ENCODE results near the gene BICRAL. TPM values are rescaled to one million over a fixed set of nuclear protein-coding genes. Genes with fewer than 3 reads are reported as not detected.

BICRAL gene
- total and polyA plus RNA-seq, 8 donors: 2.8 to 23.2 (median 7.0) TPM

DNA sequence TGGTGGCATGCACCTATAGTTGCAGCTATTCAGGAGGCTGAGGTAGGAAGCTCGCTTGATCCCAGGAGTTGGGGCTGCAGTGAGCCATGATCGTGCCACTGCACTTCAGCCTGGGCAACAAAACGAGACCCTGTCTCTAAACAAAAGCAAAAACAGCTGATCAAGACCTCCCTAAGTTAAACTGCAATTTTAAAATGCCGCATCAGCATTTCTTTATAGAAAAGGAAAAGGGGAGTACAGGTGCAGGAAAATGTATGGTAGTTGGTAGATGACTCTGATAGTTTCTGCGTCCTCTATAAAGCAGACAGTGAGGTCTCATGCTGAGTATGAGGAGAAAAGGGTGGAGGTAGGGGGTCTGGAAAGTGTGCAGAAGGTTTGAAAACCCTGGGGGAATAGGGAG, 27.1 kb upstream of the BICRAL start:
- Histone ChIP-seq H3K36me3 (peaks cover 0 to 9% (median 7%) of the 10 kb centered on the region in 4 donors), H3K27me3 (no peaks in the 10 kb centered on the region), H3K4me1 (peaks cover 0 to 4% (median 0%) of the 10 kb centered on the region in 4 donors), H3K9me3 (no peaks in the 10 kb centered on the region), H3K27ac (no peak overlapping the region), H3K4me3 (no peak overlapping the region)
- intact Hi-C loops (cut with DNase I; ENCODE audit: low total_unique reads): no loop called here
- DNase-seq: no peak
- 93 to 96% (median 95%) methylated on average over 5 of the region's 5 CpGs for WGBS, 5 donors
- TF ChIP-seq, protein P1, sequence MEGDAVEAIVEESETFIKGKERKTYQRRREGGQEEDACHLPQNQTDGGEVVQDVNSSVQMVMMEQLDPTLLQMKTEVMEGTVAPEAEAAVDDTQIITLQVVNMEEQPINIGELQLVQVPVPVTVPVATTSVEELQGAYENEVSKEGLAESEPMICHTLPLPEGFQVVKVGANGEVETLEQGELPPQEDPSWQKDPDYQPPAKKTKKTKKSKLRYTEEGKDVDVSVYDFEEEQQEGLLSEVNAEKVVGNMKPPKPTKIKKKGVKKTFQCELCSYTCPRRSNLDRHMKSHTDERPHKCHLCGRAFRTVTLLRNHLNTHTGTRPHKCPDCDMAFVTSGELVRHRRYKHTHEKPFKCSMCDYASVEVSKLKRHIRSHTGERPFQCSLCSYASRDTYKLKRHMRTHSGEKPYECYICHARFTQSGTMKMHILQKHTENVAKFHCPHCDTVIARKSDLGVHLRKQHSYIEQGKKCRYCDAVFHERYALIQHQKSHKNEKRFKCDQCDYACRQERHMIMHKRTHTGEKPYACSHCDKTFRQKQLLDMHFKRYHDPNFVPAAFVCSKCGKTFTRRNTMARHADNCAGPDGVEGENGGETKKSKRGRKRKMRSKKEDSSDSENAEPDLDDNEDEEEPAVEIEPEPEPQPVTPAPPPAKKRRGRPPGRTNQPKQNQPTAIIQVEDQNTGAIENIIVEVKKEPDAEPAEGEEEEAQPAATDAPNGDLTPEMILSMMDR (IDR thresholded peaks at IDR 0.05): no peak
- TF ChIP-seq POLR2A (IDR thresholded peaks at IDR 0.05) (no peak), POLR2AphosphoS5 (IDR thresholded peaks at IDR 0.05) (no peak), EP300 (IDR thresholded peaks at IDR 0.05) (no peak)

DNA sequence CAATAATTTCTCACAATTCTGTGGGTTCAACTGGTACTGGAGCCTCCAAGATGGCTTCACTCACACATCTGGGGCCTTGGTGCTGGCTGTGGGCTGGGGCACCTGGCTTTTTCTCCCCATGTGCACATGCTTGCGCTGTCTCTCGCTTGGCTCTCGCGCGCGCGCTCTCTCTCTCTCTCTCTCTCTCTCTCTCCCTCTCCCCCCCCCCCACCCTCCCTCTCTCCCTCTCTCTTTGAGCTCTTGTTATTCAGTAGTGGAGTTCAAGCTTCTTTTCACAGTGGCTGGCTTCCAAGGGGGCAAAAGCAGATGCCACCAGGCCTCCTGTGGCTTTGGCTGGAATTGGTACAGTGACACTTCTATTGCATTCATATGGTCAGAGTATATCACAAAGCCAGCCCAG, 25.1 kb upstream of the BICRAL start:
- peaks cover 0 to 4% (median 0%) of the 10 kb centered on the region in 4 donors for H3K4me1 ChIP-seq
- H3K27ac ChIP-seq: no peak overlapping the region
- no peak overlapping the region for H3K4me3 ChIP-seq
- no peak for DNase-seq
- no peaks in the 10 kb centered on the region for H3K9me3 ChIP-seq
- H3K36me3 ChIP-seq: peaks cover 0 to 19% (median 15%) of the 10 kb centered on the region in 4 donors
- no peaks in the 10 kb centered on the region for H3K27me3 ChIP-seq
- TF ChIP-seq EP300 (IDR thresholded peaks at IDR 0.05) (no peak), POLR2A (IDR thresholded peaks at IDR 0.05) (no peak), POLR2AphosphoS5 (IDR thresholded peaks at IDR 0.05) (no peak)
- TF ChIP-seq, protein P1 (IDR thresholded peaks at IDR 0.05): no peak
- WGBS, 5 donors: 90 to 100% (median 92%) methylated on average over 7 of the region's 7 CpGs
- intact Hi-C loops (cut with DNase I; ENCODE audit: low total_unique reads): no loop called here

DNA sequence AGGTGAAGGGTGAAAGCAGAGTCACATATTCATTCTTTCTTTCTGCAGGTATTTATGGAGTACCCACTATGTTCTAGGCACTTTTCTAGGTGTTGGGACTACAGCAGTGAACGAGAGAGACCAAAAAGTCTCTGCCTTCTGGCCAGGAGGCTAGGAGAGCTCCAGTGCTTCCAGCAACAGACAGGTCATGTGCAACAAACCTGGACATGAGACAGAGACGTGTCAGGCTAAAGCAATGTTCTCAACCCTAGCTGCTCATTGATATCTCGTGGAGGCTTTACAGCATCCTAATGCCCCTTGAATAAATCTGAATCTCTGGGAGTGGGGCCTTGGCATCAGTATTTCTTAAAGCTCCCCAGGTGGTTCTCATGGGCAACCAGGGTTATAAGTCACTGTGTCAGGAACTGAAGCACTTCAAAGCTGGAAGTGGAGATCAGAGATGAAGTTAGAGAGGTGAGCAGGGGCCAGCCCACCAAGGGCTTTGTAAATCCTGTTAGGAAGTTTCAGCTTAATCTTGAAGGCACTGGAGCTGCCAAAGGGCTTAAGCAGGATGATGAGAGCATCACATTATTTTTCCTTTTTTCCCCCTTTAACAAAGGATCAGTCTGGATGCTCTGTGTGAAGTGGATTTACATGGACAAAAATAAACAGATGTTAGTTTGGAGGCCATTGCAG, 23.0 kb upstream of the BICRAL start:
- Histone ChIP-seq H3K36me3 (peaks cover 0 to 19% (median 15%) of the 10 kb centered on the region in 4 donors), H3K9me3 (no peaks in the 10 kb centered on the region), H3K27ac (no peak overlapping the region), H3K27me3 (no peaks in the 10 kb centered on the region), H3K4me3 (no peak overlapping the region), H3K4me1 (no peaks in the 10 kb centered on the region)
- intact Hi-C loops (cut with DNase I; ENCODE audit: low total_unique reads): no loop called here
- TF ChIP-seq POLR2AphosphoS5 (IDR thresholded peaks at IDR 0.05) (no peak), POLR2A (IDR thresholded peaks at IDR 0.05) (no peak), EP300 (IDR thresholded peaks at IDR 0.05) (no peak)
- TF ChIP-seq, protein P1 (IDR thresholded peaks at IDR 0.05): no peak
- no peak for DNase-seq
- WGBS, 5 donors: 89 to 98% (median 92%) methylated on average over 3 of the region's 3 CpGs

DNA sequence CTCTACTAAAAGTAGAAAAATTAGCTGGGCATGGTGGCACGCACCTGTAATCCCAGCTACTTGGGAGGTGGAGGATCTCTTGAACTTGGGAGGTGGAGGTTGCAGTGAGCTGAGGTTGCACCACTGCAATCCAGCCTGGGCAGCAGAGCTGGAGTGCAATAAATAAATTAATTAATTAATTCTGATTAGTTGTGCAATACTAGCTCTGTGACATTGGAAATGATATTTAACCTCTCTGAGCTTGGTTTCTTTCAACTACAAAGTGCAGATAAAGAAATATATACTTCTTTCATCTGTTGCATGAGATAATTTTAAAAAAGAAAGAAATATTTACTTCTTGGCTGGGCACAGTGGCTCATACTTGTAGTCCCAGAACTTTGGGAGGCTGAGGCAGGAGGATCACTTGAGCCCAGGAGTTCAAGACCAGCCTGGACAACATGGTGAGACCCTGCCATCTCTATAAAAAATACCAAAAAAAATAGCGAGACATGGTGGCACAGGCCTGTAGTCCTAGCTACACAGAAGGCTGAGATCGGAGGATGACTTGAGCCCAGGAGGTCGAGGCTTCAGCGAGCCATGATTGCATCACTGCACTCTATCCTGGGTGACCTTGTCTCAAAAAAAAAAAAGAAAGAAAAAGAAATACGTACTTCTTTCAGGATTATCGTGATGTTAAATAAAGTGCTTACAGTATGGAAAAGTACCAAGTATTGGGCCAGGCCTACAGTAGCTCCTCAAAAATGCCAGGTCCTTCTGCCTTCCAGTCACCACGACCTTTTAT, 20.4 kb upstream of the BICRAL start:
- Histone ChIP-seq H3K36me3 (peaks cover 0 to 31% (median 15%) of the 10 kb centered on the region in 4 donors), H3K4me1 (no peaks in the 10 kb centered on the region), H3K9me3 (no peaks in the 10 kb centered on the region), H3K4me3 (no peak overlapping the region), H3K27ac (no peak overlapping the region), H3K27me3 (no peaks in the 10 kb centered on the region)
- 81 to 89% (median 83%) methylated on average over 8 of the region's 8 CpGs for WGBS, 5 donors
- no peak for DNase-seq
- TF ChIP-seq POLR2A (IDR thresholded peaks at IDR 0.05): no peak
- TF ChIP-seq POLR2AphosphoS5 (IDR thresholded peaks at IDR 0.05): no peak
- intact Hi-C loops (cut with DNase I; ENCODE audit: low total_unique reads): no loop called here

Data from stomach (tissue), 9 donors.